Neural cell (in vitro differentiated cells): ENCODE data around the gene SRRD. TPM values are rescaled to one million over a fixed set of nuclear protein-coding genes. Genes with fewer than 3 reads are reported as not detected.
A peak's percentile ranks its signal among the peaks of the same experiment; 100 is the strongest.
"Not testable (repeated sequence)": the region's sequence is repeated elsewhere in the genome, so short reads cannot be mapped to it uniquely, and the experiment has no call there.

Source experiments
- H2AFZ ChIP-seq: fragments of 200-600, 300-800 bp; sonication (generic), shearing (Covaris generic); 2 replicates; pipeline ENCODE4 v1.6.0; 2014; ENCODE audit warnings: low read depth, mild to moderate bottlenecking, antibody characterized with exemption, low read length, moderate library complexity
- H3F3A ChIP-seq: fragments of 200-600 bp; shearing (Covaris generic); 2 replicates; pipeline ENCODE4 v1.6.1; 2016; ENCODE audit warnings: mild to moderate bottlenecking, moderate library complexity, mixed read lengths, antibody characterized with exemption, low read length; ENCODE audit not compliant: insufficient read depth, poor library complexity, severe bottlenecking
- H3K27ac ChIP-seq: fragments of 200-600, 300-800 bp; sonication (generic), shearing (Covaris generic); 2 replicates; pipeline ENCODE4 v1.5.1; 2014; ENCODE audit warnings: mild to moderate bottlenecking, low read length, moderate library complexity
- H3K27me3 ChIP-seq: fragments of 300-800, 200-600 bp; sonication (generic), shearing (Covaris generic); 2 replicates; pipeline ENCODE4 v1.6.0; 2014; ENCODE audit warnings: mild to moderate bottlenecking, low read depth, low read length, moderate library complexity; ENCODE audit not compliant: insufficient read depth
- H3K36me3 ChIP-seq: fragments of 300-800, 200-600 bp; sonication (generic), shearing (Covaris generic); 2 replicates; pipeline ENCODE4 v1.5.1; 2014; ENCODE audit warnings: mild to moderate bottlenecking, antibody characterized with exemption, low read length, moderate library complexity; ENCODE audit not compliant: insufficient read depth
- H3K4me2 ChIP-seq: fragments of 300-800, 200-600 bp; sonication (generic), shearing (Covaris generic); 2 replicates; pipeline ENCODE4 v1.6.0; 2014; ENCODE audit warnings: mild to moderate bottlenecking, low read length
- H3K4me3 ChIP-seq: fragments of 300-800, 200-600 bp; sonication (generic), shearing (Covaris generic); 2 replicates; pipeline ENCODE4 v1.5.1; 2014; ENCODE audit warnings: mild to moderate bottlenecking, low read length, moderate library complexity
- H3K79me2 ChIP-seq: fragments of 200-600 bp; shearing (Covaris generic); replicated peaks from 2 replicates; pipeline ENCODE4 v1.6.0; 2014; ENCODE audit warnings: mild to moderate bottlenecking, low read length, moderate library complexity; ENCODE audit not compliant: insufficient read depth
- H3K9ac ChIP-seq: fragments of 300-800, 200-600 bp; sonication (generic), shearing (Covaris generic); 2 replicates; pipeline ENCODE4 v1.6.1; 2016; ENCODE audit warnings: mild to moderate bottlenecking, low read length, mixed read lengths
- H3K9me2 ChIP-seq: fragments of 200-600 bp; shearing (Covaris generic); 2 replicates; pipeline ENCODE4 v1.6.1; 2016; ENCODE audit warnings: mild to moderate bottlenecking, low read length, mixed read lengths; ENCODE audit not compliant: insufficient read depth
- H3K9me3 ChIP-seq: fragments of 200-600, 300-800 bp; sonication (generic), shearing (Covaris generic); 2 replicates; pipeline ENCODE4 v1.6.1; 2016; ENCODE audit warnings: mild to moderate bottlenecking, mixed run types, low read length, moderate library complexity, mixed read lengths
- H4K20me1 ChIP-seq: fragments of 200-600 bp; shearing (Covaris generic); 2 replicates; pipeline ENCODE4 v1.6.1; 2016; ENCODE audit warnings: mild to moderate bottlenecking, mixed run types; ENCODE audit not compliant: insufficient read depth
- EP300 ChIP-seq: fragments of 450-650 bp; conservative IDR thresholded peaks from 2 replicates; pipeline ENCODE4 v1.6.1; 2014; ENCODE audit warnings: antibody characterized with exemption, mild to moderate bottlenecking, moderate library complexity; ENCODE audit not compliant: poor library complexity, severe bottlenecking
- EZH2 ChIP-seq: fragments of 200-600, 300-800 bp; shearing (Covaris generic), sonication (generic); IDR thresholded peaks from 2 replicates; pipeline ENCODE4 v1.6.1; 2014; ENCODE audit warnings: antibody characterized with exemption, low read length, borderline replicate concordance, mild to moderate bottlenecking; ENCODE audit not compliant: insufficient read depth, poor library complexity, severe bottlenecking
- MXI1 ChIP-seq: fragments of 450-650 bp; conservative IDR thresholded peaks from 2 replicates; pipeline ENCODE4 v1.6.1; 2014; ENCODE audit warnings: antibody characterized with exemption, mild to moderate bottlenecking; ENCODE audit not compliant: poor library complexity, severe bottlenecking
- POLR2AphosphoS5 ChIP-seq: IDR thresholded peaks from 2 replicates; pipeline ENCODE4 v1.6.1; 2012
- RAD21 ChIP-seq: fragments of 450-650 bp; conservative IDR thresholded peaks from 2 replicates; pipeline ENCODE4 v1.6.1; 2014; ENCODE audit warnings: antibody characterized with exemption, mild to moderate bottlenecking, moderate library complexity
- SMC3 ChIP-seq: fragments of 450-650 bp; conservative IDR thresholded peaks from 2 replicates; pipeline ENCODE4 v1.6.1; 2014; ENCODE audit warnings: antibody characterized with exemption, mild to moderate bottlenecking, moderate library complexity; ENCODE audit not compliant: poor library complexity
- TAF1 ChIP-seq: IDR thresholded peaks from 2 replicates; pipeline ENCODE4 v1.6.1; 2012; ENCODE audit warnings: low read depth
- polyA plus RNA-seq: library from polyadenylated mRNA; depleted of rRNA; stranded (reverse); fragments of >200 nt; gene quantifications from 2 replicates; pipeline ENCODE4 v1.2.3, GENCODE V29; 2014
- TF ChIP-seq, protein P1 (sequence below): fragments of 450-650 bp; IDR thresholded peaks from 2 replicates; pipeline ENCODE4 v1.5.1; 2014; ENCODE audit warnings: antibody characterized with exemption, mild to moderate bottlenecking, moderate library complexity; ENCODE audit not compliant: poor library complexity, severe bottlenecking
- TF ChIP-seq, protein P2 (sequence below): IDR thresholded peaks from 2 replicates; pipeline ENCODE4 v1.6.1; 2012; ENCODE audit warnings: borderline replicate concordance

The SRRD gene
- polyA plus RNA-seq, 1 donor from 2014 or later = 33.9 TPM

DNA sequence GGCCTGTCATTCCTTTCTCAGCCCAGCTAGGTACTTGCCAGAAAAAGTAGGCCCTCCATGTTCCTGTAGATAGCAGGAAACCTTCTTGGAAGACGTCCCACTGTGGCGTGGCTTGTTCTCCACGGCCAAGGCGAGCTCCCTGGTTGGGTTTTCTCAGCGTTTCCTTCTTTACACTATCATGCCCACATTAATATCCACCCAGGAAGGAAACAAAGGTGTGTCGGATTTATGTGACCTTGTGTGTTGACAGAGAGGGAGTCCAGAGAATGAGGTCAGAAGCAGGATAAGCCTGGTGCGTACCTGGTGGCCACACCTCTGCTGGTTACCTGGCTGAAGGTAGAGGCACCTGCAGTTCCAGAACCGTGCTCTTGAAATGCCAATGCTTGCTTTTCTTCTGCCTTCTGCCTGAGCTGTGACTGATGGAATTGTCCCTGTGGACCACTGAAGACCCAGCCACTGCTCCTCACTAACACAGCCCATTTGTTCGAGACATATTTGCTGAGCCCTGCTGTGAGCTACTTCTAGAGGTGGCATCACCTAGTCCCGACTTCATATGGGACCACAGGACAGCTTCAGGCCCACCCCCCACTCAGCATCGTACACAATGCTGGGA lies 46.7 kb upstream of the SRRD start:
- no peaks in the 10 kb centered on the region for H3K36me3 ChIP-seq
- TF ChIP-seq EZH2 = no peak
- TF ChIP-seq, protein P1, sequence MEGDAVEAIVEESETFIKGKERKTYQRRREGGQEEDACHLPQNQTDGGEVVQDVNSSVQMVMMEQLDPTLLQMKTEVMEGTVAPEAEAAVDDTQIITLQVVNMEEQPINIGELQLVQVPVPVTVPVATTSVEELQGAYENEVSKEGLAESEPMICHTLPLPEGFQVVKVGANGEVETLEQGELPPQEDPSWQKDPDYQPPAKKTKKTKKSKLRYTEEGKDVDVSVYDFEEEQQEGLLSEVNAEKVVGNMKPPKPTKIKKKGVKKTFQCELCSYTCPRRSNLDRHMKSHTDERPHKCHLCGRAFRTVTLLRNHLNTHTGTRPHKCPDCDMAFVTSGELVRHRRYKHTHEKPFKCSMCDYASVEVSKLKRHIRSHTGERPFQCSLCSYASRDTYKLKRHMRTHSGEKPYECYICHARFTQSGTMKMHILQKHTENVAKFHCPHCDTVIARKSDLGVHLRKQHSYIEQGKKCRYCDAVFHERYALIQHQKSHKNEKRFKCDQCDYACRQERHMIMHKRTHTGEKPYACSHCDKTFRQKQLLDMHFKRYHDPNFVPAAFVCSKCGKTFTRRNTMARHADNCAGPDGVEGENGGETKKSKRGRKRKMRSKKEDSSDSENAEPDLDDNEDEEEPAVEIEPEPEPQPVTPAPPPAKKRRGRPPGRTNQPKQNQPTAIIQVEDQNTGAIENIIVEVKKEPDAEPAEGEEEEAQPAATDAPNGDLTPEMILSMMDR = no peak
- TF ChIP-seq, protein P2, sequence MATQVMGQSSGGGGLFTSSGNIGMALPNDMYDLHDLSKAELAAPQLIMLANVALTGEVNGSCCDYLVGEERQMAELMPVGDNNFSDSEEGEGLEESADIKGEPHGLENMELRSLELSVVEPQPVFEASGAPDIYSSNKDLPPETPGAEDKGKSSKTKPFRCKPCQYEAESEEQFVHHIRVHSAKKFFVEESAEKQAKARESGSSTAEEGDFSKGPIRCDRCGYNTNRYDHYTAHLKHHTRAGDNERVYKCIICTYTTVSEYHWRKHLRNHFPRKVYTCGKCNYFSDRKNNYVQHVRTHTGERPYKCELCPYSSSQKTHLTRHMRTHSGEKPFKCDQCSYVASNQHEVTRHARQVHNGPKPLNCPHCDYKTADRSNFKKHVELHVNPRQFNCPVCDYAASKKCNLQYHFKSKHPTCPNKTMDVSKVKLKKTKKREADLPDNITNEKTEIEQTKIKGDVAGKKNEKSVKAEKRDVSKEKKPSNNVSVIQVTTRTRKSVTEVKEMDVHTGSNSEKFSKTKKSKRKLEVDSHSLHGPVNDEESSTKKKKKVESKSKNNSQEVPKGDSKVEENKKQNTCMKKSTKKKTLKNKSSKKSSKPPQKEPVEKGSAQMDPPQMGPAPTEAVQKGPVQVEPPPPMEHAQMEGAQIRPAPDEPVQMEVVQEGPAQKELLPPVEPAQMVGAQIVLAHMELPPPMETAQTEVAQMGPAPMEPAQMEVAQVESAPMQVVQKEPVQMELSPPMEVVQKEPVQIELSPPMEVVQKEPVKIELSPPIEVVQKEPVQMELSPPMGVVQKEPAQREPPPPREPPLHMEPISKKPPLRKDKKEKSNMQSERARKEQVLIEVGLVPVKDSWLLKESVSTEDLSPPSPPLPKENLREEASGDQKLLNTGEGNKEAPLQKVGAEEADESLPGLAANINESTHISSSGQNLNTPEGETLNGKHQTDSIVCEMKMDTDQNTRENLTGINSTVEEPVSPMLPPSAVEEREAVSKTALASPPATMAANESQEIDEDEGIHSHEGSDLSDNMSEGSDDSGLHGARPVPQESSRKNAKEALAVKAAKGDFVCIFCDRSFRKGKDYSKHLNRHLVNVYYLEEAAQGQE = no peak
- no peak for TF ChIP-seq POLR2AphosphoS5
- TF ChIP-seq TAF1 = no peak
- TF ChIP-seq RAD21 = no peak
- no peak for TF ChIP-seq MXI1
- TF ChIP-seq EP300 = no peak
- no peak for TF ChIP-seq SMC3
- H2AFZ ChIP-seq = no peak overlapping the region
- peak overlapping the region; percentile 42 for H3K4me3 ChIP-seq
- H4K20me1 ChIP-seq = no peaks in the 10 kb centered on the region
- H3K9me3 ChIP-seq = no peaks in the 10 kb centered on the region
- no peak overlapping the region for H3K4me2 ChIP-seq
- no peaks in the 10 kb centered on the region for H3K27me3 ChIP-seq
- peaks cover 4% of the 10 kb centered on the region for H3K79me2 ChIP-seq
- no peaks in the 10 kb centered on the region for H3K9me2 ChIP-seq
- H3F3A ChIP-seq = no peaks in the 10 kb centered on the region
- H3K27ac ChIP-seq = no peak overlapping the region
- no peak overlapping the region for H3K9ac ChIP-seq

DNA sequence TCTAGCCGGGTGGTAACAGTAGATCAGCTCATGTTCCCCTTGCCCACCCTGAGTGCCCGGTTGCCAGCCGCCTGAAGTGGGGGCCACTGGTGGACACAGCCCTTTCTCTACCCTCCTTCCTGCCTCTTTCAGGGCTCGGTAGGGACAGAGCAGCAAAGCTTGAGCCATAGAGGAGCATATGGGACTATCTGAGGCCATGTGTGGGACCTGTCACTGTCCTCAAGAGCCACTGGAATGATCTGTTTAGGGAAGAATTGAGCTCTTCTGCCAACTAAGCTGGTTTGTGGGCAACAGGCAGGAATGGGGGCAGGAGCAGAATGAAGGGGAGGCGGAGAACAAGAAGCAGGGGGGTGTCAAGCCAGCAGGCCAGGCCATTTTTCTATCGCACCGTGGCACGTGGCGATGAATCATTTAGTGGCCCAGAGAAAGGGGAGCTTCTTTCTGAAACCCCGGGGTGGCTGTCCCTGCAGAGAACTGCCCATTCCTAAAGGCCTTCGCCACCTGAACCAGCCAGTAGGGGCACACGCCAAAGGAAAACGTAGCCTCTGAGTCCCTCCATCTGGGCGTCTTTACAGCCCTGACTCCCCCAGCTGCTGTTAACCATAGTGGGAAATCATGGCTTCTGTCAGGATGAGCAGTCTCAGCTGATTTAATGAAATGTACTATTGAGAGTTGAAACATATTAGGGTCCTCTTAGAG lies 45.8 kb upstream of the SRRD start:
- H3K79me2 ChIP-seq = peaks cover 4% of the 10 kb centered on the region
- H3K4me2 ChIP-seq = no peak overlapping the region
- H3K4me3 ChIP-seq = no peak overlapping the region
- H4K20me1 ChIP-seq = no peaks in the 10 kb centered on the region
- H3K9me2 ChIP-seq = no peaks in the 10 kb centered on the region
- H2AFZ ChIP-seq = no peak overlapping the region
- TF ChIP-seq, protein P2 = no peak
- TF ChIP-seq, protein P1 = no peak
- no peak for TF ChIP-seq TAF1
- no peak for TF ChIP-seq EZH2
- no peak for TF ChIP-seq EP300
- TF ChIP-seq POLR2AphosphoS5 = no peak
- H3K9ac ChIP-seq = no peak overlapping the region
- H3K27ac ChIP-seq = no peak overlapping the region
- no peaks in the 10 kb centered on the region for H3K9me3 ChIP-seq
- no peaks in the 10 kb centered on the region for H3K36me3 ChIP-seq
- no peaks in the 10 kb centered on the region for H3F3A ChIP-seq
- H3K27me3 ChIP-seq = no peaks in the 10 kb centered on the region

DNA sequence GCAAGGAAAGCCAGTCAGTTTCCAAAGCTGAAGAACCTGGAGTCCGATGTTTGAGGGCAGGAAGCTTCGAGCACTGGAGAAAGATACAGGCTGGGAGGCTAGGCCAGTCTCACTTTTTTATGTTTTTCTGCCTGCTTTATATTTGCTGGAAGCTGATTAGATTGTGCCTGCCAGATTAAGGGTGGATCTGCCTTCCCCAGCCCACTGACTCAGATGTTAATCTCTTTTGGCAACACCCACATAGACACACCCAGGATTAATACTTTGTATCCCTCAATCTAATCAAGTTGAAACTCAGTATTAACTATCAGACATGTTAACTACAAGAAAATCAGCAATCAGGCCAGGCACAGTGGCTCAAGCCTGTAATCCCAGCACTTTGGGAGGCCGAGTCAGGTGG lies 44.9 kb upstream of the SRRD start:
- H3F3A ChIP-seq, H3K9me2 ChIP-seq, H3K27me3 ChIP-seq, H3K27ac ChIP-seq, H3K9me3 ChIP-seq, H3K4me2 ChIP-seq, H3K4me3 ChIP-seq, H3K36me3 ChIP-seq, H3K79me2 ChIP-seq, H3K9ac ChIP-seq, H2AFZ ChIP-seq, H4K20me1 ChIP-seq: not testable (repeated sequence)
